ENCODE data around the gene CCL1.

Gene CCL1

DNA sequence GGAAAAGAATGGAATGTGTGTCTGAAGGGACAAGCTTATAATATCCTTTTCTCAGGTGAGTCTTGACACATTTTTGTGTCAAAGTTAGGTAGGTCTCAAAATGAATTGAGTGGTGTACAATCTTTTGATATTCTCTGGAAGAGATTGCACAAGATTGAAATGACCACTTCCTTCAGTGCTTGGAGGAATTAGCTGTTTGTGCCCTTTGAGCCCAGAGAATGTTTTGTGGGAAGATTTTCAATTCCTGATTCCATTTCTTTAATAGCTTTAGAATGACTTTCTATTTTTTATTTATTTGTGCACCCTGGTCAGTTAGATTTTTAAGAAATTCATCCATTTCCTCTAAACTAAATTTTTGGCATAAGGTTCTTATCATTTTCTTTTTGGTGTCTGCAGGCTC, 8.4 kb downstream of the CCL1 start:
- TF ChIP-seq REST (IDR thresholded peaks at IDR 0.05; ENCODE audit: insufficient read depth in 1 of 2, low read depth in 2 of 2, low read length in 2 of 2) (no peak), TAF1 (IDR thresholded peaks at IDR 0.05; ENCODE audit: borderline replicate concordance, insufficient read depth, low read length) (no peak), FOXP2 (optimal IDR thresholded peaks at IDR 0.05; ENCODE audit: borderline replicate concordance, extremely low read depth, extremely low read length, insufficient read depth) (no peak), POLR2AphosphoS5 (IDR thresholded peaks at IDR 0.05; ENCODE audit: low read depth, low read length) (no peak), SIN3A (IDR thresholded peaks at IDR 0.05; ENCODE audit: borderline replicate concordance, insufficient read depth, low read length) (no peak)

- TF ChIP-seq REST (IDR thresholded peaks at IDR 0.05; ENCODE audit: insufficient read depth in 1 of 2, low read depth in 2 of 2, low read length in 2 of 2) (no peak), FOXP2 (optimal IDR thresholded peaks at IDR 0.05; ENCODE audit: borderline replicate concordance, extremely low read depth, extremely low read length, insufficient read depth) (no peak), TAF1 (IDR thresholded peaks at IDR 0.05; ENCODE audit: borderline replicate concordance, insufficient read depth, low read length) (no peak), POLR2AphosphoS5 (IDR thresholded peaks at IDR 0.05; ENCODE audit: low read depth, low read length) (no peak), SIN3A (IDR thresholded peaks at IDR 0.05; ENCODE audit: borderline replicate concordance, insufficient read depth, low read length) (no peak)
Observed at GRCh38 chr17:34352191-34352590, 10.8 kb downstream of the CCL1 start.

GRCh38 chr17:34351096-34351495, 11.9 kb downstream of the CCL1 start:
- TF ChIP-seq FOXP2 (optimal IDR thresholded peaks at IDR 0.05; ENCODE audit: borderline replicate concordance, extremely low read depth, extremely low read length, insufficient read depth): no peak
- TF ChIP-seq POLR2AphosphoS5 (IDR thresholded peaks at IDR 0.05; ENCODE audit: low read depth, low read length): no peak
- TF ChIP-seq SIN3A (IDR thresholded peaks at IDR 0.05; ENCODE audit: borderline replicate concordance, insufficient read depth, low read length): no peak
- TF ChIP-seq TAF1 (IDR thresholded peaks at IDR 0.05; ENCODE audit: borderline replicate concordance, insufficient read depth, low read length): no peak
- TF ChIP-seq REST (IDR thresholded peaks at IDR 0.05; ENCODE audit: insufficient read depth in 1 of 2, low read depth in 2 of 2, low read length in 2 of 2): no peak

DNA sequence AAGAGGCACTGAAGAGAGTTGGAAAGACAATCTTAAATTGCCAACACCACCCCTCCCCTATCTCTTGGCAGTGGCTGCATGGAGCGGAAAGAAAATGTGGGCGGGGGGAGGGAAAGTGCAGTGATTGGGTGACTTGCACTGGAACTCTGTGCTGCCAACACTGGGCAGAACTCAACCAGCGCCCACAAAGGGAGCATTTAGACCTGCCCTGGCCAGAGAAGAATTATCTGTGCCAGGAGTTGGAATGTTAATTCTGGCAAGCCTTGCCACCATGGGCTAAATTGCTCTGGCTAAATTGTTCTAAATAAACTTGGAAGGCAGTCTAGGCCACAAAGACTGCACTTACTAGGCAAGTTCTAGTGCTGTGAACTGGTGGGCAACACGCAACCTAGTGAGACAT, 13.3 kb downstream of the CCL1 start:
- no peak for TF ChIP-seq POLR2AphosphoS5 (IDR thresholded peaks at IDR 0.05; ENCODE audit: low read depth, low read length)
- TF ChIP-seq REST (IDR thresholded peaks at IDR 0.05; ENCODE audit: insufficient read depth in 1 of 2, low read depth in 2 of 2, low read length in 2 of 2): no peak
- no peak for TF ChIP-seq FOXP2 (optimal IDR thresholded peaks at IDR 0.05; ENCODE audit: borderline replicate concordance, extremely low read depth, extremely low read length, insufficient read depth)
- no peak for TF ChIP-seq SIN3A (IDR thresholded peaks at IDR 0.05; ENCODE audit: borderline replicate concordance, insufficient read depth, low read length)
- no peak for TF ChIP-seq TAF1 (IDR thresholded peaks at IDR 0.05; ENCODE audit: borderline replicate concordance, insufficient read depth, low read length)

DNA sequence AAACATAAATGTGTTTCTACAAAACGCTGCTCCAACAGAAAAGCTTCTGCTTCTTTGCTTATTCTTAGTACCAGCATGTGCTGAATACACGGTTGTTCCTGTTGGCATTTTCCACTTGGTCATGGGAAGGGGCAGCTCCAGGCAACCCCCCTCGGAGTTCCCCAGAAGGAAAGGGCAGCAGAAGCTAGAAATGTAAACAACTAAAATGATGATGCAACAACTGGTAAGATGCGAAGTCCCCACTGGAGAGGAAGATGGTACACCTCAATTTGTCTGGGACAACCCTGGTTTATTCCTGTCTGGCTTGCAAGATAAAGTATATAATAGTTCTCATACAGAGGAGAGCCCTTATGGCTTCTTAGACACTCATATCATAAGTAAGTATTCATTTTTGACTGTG, 16.0 kb downstream of the CCL1 start:
- TF ChIP-seq POLR2AphosphoS5 (IDR thresholded peaks at IDR 0.05; ENCODE audit: low read depth, low read length): no peak
- no peak for TF ChIP-seq REST (IDR thresholded peaks at IDR 0.05; ENCODE audit: insufficient read depth in 1 of 2, low read depth in 2 of 2, low read length in 2 of 2)

Data from PFSK-1 (cell line).